HEK293T (cell line): Measurements from ENCODE around the gene TGFBR1.

ENCODE experiments used
- CTCF ChIA-PET: fragments of 350-600 bp; formaldehyde crosslinking; extraction: SDS; loops from one replicate; lab custom pipeline; 2021; ENCODE audit warnings: antibody characterized with exemption, inconsistent platforms; lab: Yijun Ruan, JAX
- POLR2A ChIA-PET: fragments of 350-600 bp; formaldehyde crosslinking; extraction: SDS; loops from one replicate; lab custom pipeline; 2020; ENCODE audit warnings: antibody characterized with exemption, inconsistent platforms; lab: Yijun Ruan, JAX
- DNase-seq: peaks from one replicate; pipeline ENCODE4 v3.0.0; 2012; ENCODE audit warnings: mixed read lengths; ENCODE audit errors: extremely low spot score
- ARNT ChIP-seq: fragments of 450-650 bp; IDR thresholded peaks from 2 replicates; pipeline ENCODE4 v1.6.1; 2017; ENCODE audit warnings: mild to moderate bottlenecking
- BHLHE40 ChIP-seq: fragments of 450-650 bp; IDR thresholded peaks from 2 replicates; pipeline ENCODE4 v1.6.1; 2016; ENCODE audit warnings: mild to moderate bottlenecking, moderate library complexity, borderline replicate concordance
- CTBP1 ChIP-seq: fragments of 450-650 bp; IDR thresholded peaks from 2 replicates; pipeline ENCODE4 v1.6.1; 2016; ENCODE audit warnings: borderline replicate concordance
- ELF4 ChIP-seq: fragments of 450-650 bp; IDR thresholded peaks from 2 replicates; pipeline ENCODE4 v1.6.1; 2017; ENCODE audit warnings: antibody characterized with exemption
- FOXA1 ChIP-seq: fragments of 450-650 bp; IDR thresholded peaks from 2 replicates; pipeline ENCODE4 v1.6.1; 2016; ENCODE audit warnings: mild to moderate bottlenecking
- FOXK2 ChIP-seq: fragments of 450-650 bp; IDR thresholded peaks from 2 replicates; pipeline ENCODE4 v1.6.1; 2016; ENCODE audit warnings: mild to moderate bottlenecking
- FOXM1 ChIP-seq: fragments of 450-650 bp; IDR thresholded peaks from 2 replicates; pipeline ENCODE4 v1.6.1; 2017; ENCODE audit warnings: mild to moderate bottlenecking, borderline replicate concordance
- HDGF ChIP-seq: fragments of 450-650 bp; IDR thresholded peaks from 2 replicates; pipeline ENCODE4 v1.6.1; 2017; ENCODE audit warnings: antibody characterized with exemption, borderline replicate concordance
- L3MBTL2 ChIP-seq: fragments of 450-650 bp; conservative IDR thresholded peaks from 2 replicates; pipeline ENCODE4 v1.6.1; 2016; ENCODE audit warnings: mild to moderate bottlenecking
- LEF1 ChIP-seq: fragments of 450-650 bp; IDR thresholded peaks from 2 replicates; pipeline ENCODE4 v1.6.1; 2017; ENCODE audit warnings: mild to moderate bottlenecking, borderline replicate concordance
- NFRKB ChIP-seq: fragments of 450-650 bp; IDR thresholded peaks from 2 replicates; pipeline ENCODE4 v1.6.1; 2016; ENCODE audit warnings: mild to moderate bottlenecking, moderate library complexity
- SP1 ChIP-seq: fragments of 450-650 bp; IDR thresholded peaks from 2 replicates; pipeline ENCODE4 v1.6.1; 2017
- SUZ12 ChIP-seq: fragments of 450-650 bp; IDR thresholded peaks from 2 replicates; pipeline ENCODE4 v1.6.1; 2016; ENCODE audit warnings: mild to moderate bottlenecking
- TARDBP ChIP-seq: fragments of 450-650 bp; IDR thresholded peaks from 2 replicates; pipeline ENCODE4 v1.6.1; 2016
- ZNF384 ChIP-seq: fragments of 450-650 bp; IDR thresholded peaks from 2 replicates; pipeline ENCODE4 v1.6.1; 2016
- TF ChIP-seq, protein P1 (sequence below): fragments of 450-650 bp; IDR thresholded peaks from 2 replicates; pipeline ENCODE4 v1.6.1; 2016

The TGFBR1 gene

DNA sequence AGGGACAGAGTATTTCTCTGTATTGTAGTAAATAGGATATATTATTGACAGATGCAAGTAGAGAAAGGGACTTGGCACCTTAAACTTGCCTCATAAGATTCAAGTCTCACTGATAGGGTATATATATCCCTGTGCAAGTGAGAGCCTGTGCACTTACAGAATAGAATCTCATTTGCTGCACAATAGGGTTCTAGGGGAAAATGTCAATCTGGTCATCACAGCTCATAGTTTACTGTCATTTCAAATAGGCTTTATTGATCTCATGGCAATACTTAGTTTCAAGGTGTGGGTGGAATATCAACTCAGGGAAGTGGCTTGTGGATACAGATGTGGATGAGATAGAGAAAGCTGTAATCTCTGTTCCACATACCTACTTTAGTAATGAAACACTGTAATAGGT lies 42.3 kb downstream of the TGFBR1 start:
- no peak for DNase-seq
- ChIA-PET POLR2A (no interaction called here), CTCF (no interaction called here)
- no peak for TF ChIP-seq ZNF384
- no peak for TF ChIP-seq ELF4
- no peak for TF ChIP-seq HDGF
- no peak for TF ChIP-seq NFRKB
- no peak for TF ChIP-seq BHLHE40
- TF ChIP-seq FOXM1, result no peak
- TF ChIP-seq, protein P1, sequence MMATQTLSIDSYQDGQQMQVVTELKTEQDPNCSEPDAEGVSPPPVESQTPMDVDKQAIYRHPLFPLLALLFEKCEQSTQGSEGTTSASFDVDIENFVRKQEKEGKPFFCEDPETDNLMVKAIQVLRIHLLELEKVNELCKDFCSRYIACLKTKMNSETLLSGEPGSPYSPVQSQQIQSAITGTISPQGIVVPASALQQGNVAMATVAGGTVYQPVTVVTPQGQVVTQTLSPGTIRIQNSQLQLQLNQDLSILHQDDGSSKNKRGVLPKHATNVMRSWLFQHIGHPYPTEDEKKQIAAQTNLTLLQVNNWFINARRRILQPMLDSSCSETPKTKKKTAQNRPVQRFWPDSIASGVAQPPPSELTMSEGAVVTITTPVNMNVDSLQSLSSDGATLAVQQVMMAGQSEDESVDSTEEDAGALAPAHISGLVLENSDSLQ, result no peak
- no peak for TF ChIP-seq FOXK2
- no peak for TF ChIP-seq SUZ12
- no peak for TF ChIP-seq L3MBTL2
- TF ChIP-seq CTBP1, result no peak
- no peak for TF ChIP-seq ARNT
- TF ChIP-seq TARDBP, result no peak
- no peak for TF ChIP-seq FOXA1
- TF ChIP-seq SP1, result no peak
- TF ChIP-seq LEF1, result no peak

GRCh38 chr9:99150451-99151171 lies 45.7 kb downstream of the TGFBR1 start:
- DNase-seq, result no peak
- ChIA-PET CTCF (no interaction called here), POLR2A (no interaction called here)
- TF ChIP-seq SUZ12 (no peak), ELF4 (no peak), FOXM1 (no peak), L3MBTL2 (no peak), FOXK2 (no peak), LEF1 (no peak), FOXA1 (no peak), ZNF384 (no peak), NFRKB (no peak), SP1 (no peak), CTBP1 (no peak), TARDBP (no peak), HDGF (no peak), ARNT (no peak)
- TF ChIP-seq, protein P1, result no peak

DNA sequence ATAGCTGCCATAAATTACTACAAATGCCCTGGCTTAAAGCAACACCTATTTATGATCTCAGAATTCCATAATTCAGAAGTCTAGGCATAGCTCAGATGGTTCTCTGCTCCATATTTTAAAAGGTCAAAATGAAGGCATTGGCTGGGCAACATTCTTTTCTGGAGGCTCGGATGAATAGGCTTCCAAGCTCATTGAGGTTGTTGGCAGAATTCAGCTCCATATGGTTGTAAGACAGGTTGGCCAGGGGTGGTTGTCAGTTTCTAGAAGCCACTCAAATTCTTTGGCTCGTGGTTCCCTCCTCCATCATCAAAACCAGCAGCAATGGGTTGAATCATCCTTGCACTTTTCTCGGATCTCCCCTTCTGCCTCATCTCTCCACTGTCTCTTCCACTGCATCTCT lies 49.4 kb downstream of the TGFBR1 start:
- CTCF ChIA-PET, result no interaction called here
- POLR2A ChIA-PET, result no interaction called here
- TF ChIP-seq BHLHE40 (no peak), LEF1 (no peak), FOXK2 (no peak), ARNT (no peak), NFRKB (no peak), SP1 (no peak), SUZ12 (no peak), ELF4 (no peak), FOXA1 (no peak), HDGF (no peak), L3MBTL2 (no peak), FOXM1 (no peak), ZNF384 (no peak)
- TF ChIP-seq, protein P1, result no peak
- no peak for DNase-seq

GRCh38 chr9:99155736-99156135 lies 50.8 kb downstream of the TGFBR1 start:
- TF ChIP-seq L3MBTL2 (no peak), SP1 (no peak), ELF4 (no peak), FOXM1 (no peak), BHLHE40 (no peak), LEF1 (no peak)
- TF ChIP-seq, protein P1, result no peak
- no peak for DNase-seq
- ChIA-PET POLR2A (no interaction called here), CTCF (no interaction called here)

DNA sequence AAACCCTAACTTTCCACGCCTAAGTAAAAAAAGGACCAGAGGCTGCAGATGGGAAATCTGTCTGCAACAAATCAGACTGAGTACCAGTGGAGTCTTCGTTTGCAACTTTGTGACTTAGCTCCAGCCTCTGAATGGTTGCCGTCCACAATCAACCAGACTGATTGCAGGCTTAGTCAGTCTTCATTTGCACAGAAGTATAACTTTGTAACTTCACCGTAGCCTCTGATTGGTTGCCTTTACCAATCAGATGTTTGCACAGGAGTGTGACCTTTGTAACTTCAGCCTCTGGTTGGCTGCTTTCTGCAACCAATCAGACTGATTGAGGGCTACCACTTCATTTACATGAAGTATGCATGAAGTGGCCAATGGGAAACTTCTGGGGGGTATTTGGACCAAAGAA lies 53.7 kb downstream of the TGFBR1 start:
- no peak for DNase-seq
- CTCF ChIA-PET, result interaction anchor here (0.7 kb wide), 1 partner anchor 183 kb away, joined by 3 read pairs; no protein-coding TSS in a partner anchor
- TF ChIP-seq CTBP1, result no peak
- POLR2A ChIA-PET, result no interaction called here

DNA sequence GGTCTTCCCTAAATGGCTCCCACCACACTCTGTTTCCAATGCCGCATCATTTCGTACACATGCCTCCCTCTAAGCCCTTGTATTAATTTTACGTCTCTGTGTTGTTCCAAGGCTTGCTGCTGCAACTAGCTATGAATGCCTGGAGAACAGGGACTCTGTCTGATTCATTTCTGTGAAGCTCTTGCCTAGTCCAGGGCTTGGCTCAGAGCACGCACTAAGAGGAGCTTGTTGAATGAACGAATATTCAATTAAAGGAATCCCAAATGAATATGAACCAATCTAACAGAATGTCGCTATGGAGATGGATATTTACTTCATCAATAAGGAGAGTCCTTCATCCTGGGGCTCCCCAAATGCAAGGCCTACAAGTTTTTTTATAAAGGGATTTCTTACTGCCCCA lies 55.3 kb downstream of the TGFBR1 start:
- no peak for TF ChIP-seq FOXK2
- no peak for TF ChIP-seq L3MBTL2
- TF ChIP-seq ZNF384, result no peak
- no peak for TF ChIP-seq ELF4
- TF ChIP-seq, protein P1, result no peak
- TF ChIP-seq TARDBP, result no peak
- no peak for TF ChIP-seq SP1
- ChIA-PET CTCF (no interaction called here), POLR2A (no interaction called here)
- DNase-seq, result no peak
